Esophagus muscularis mucosa (tissue), 4 donors: Measurements from ENCODE around the gene GAB1. TPM values are rescaled to one million over a fixed set of nuclear protein-coding genes. Genes with fewer than 3 reads are reported as not detected.

Experiments
- DNase-seq: peaks from one replicate; pipeline ENCODE4 v3.0.0-alpha.2; 2017; ENCODE audit errors: extremely low spot score
- H3K27ac ChIP-seq, 4 donors: fragments of 200-600 bp; sonication (generic); replicated peaks in 1 of 4; 1 replicate in 3 of 4; 2 replicates in 1 of 4; pipeline ENCODE4 v1.5.1; 2016 to 2019; ENCODE audit warnings: mild to moderate bottlenecking in 1 of 4
- H3K27me3 ChIP-seq, 4 donors: fragments of 200-600 bp; sonication (generic); one replicate each; pipeline versions ENCODE4 v1.5.1 to v1.6.0; 2016 to 2019
- H3K36me3 ChIP-seq, 4 donors: fragments of 200-600 bp; sonication (generic); one replicate each; pipeline ENCODE4 v1.5.1; 2016 to 2019
- H3K4me1 ChIP-seq, 4 donors: fragments of 200-600 bp; sonication (generic); one replicate each; pipeline ENCODE4 v1.5.1; 2016 to 2019
- H3K4me3 ChIP-seq, 4 donors: fragments of 200-600 bp; sonication (generic); 1 replicate in 2 of 4; 2 replicates in 2 of 4; pipeline ENCODE4 v1.5.1; 2016 to 2019; ENCODE audit warnings: mild to moderate bottlenecking in 4 of 4, moderate library complexity in 1 of 4
- H3K9me3 ChIP-seq, 4 donors: fragments of 200-600 bp; sonication (generic); 1 replicate in 3 of 4; 2 replicates in 1 of 4; pipeline ENCODE4 v1.5.1; 2016 to 2019
- CTCF ChIP-seq, 3 experiments: fragments of 200-600 bp in 2 of 3; fragments of 450-650 bp in 1 of 3; sonication (generic) in 2 of 3; IDR thresholded peaks; one replicate each; pipeline ENCODE4 v1.5.1; 2017 to 2019; ENCODE audit warnings: antibody characterized with exemption in 3 of 3, mild to moderate bottlenecking in 2 of 3, moderate library complexity in 1 of 3
- EP300 ChIP-seq: sonication (generic); formaldehyde crosslinking; IDR thresholded peaks from one replicate; pipeline ENCODE4 v1.6.1; 2017; ENCODE audit warnings: antibody characterized with exemption
- POLR2A ChIP-seq: fragments of 450-650 bp; IDR thresholded peaks from one replicate; pipeline ENCODE4 v1.6.1; 2017; ENCODE audit warnings: antibody characterized with exemption, moderate library complexity, mild to moderate bottlenecking, low read depth
- POLR2AphosphoS5 ChIP-seq, 2 donors: sonication (generic); formaldehyde crosslinking; IDR thresholded peaks; one replicate each; pipeline ENCODE4 v1.6.1; 2017; ENCODE audit warnings: antibody characterized with exemption in 2 of 2
- WGBS: methylation state at CpG from one replicate; pipeline ENCODE4 v1.1.5; 2018; 5-methylcytosine and 5-hydroxymethylcytosine counted together
- intact Hi-C: fragments of 100-400 bp; cut with DNase I; formaldehyde crosslinking; loops from one replicate; pipeline ENCODE4 v1.15.1; 2023
- total RNA-seq, 4 donors: library from RNA; depleted of rRNA; stranded (reverse); fragments of >200 nt; gene quantifications; one replicate each; pipeline versions ENCODE4 v1.1.0 to v1.2.1, GENCODE V29; 2016

GAB1 gene
- total RNA-seq, 4 donors from 2014 or later: 73.5 to 117 (median 98.8) TPM

DNA sequence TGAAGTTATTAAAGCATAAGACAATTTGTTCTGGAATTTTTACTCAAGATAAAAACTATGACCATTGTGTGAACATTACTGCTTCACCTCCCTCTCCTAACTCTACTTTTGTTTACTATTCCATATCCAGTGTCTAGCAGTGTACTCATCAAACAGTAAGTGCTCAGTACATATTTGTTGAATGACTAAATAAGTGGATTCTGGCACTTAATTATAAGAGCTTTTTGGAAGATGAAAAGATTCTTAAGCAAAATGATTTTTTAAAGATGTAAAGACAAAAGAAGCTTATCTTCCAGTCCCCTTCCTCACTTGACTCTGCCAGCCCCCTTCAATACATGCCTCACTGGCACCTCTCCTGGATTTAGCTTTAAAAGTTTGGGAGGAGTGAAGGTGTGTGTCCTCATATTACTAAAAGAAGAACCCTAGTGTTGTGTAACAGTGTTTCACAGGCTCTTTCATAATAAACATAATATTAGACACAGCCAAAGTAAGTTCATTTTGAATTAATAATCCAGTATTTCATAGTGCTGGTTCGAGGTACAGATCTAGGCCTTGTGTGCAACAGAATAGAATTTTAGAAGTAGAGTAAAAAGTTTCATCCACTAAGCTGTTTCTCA, 53.0 kb downstream of the GAB1 start:
- Histone ChIP-seq H3K9me3 (no peaks in the 10 kb centered on the region), H3K4me1 (peaks cover 73 to 100% (median 97%) of the 10 kb centered on the region in 4 donors), H3K27me3 (no peaks in the 10 kb centered on the region), H3K27ac (peak overlapping the region; percentile 51 to 83 (median 65)), H3K4me3 (no peak overlapping the region), H3K36me3 (no peaks in the 10 kb centered on the region)
- peak in 1 of 2 donors; percentile 53 for TF ChIP-seq POLR2AphosphoS5 (IDR thresholded peaks at IDR 0.05)
- no peak for TF ChIP-seq EP300
- WGBS: 18% methylated on average over 1 of the region's 1 CpG
- intact Hi-C loops: no loop called here
- no peak for DNase-seq

DNA sequence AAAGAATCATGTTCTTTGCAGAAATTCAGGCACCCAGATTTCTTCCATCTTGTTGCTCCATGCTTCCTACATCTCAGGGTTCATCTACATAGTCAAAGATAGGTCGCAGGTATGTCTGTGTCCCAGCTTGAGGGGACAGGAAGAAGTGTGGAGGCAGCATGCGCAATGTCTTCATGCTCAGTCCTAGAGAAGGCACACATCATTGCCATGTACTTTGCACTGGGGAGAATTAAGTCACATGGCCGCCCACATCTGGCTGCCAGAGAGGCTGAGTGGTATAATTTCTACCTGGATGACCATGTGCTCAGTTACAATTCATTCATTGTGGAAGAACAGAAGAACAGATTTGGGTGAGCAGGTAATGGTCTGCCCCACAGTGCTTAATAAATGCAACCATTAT, 54.1 kb downstream of the GAB1 start:
- Histone ChIP-seq H3K27me3 (no peaks in the 10 kb centered on the region), H3K36me3 (no peaks in the 10 kb centered on the region), H3K4me1 (peaks cover 73 to 99% (median 96%) of the 10 kb centered on the region in 4 donors), H3K4me3 (no peak overlapping the region), H3K9me3 (no peaks in the 10 kb centered on the region), H3K27ac (peak overlapping the region; percentile 51 to 83 (median 65))
- 83% methylated on average over 3 of the region's 3 CpGs for WGBS
- TF ChIP-seq POLR2A: no peak
- TF ChIP-seq CTCF (IDR thresholded peaks at IDR 0.05): no peak
- TF ChIP-seq EP300: no peak
- no peak for TF ChIP-seq POLR2AphosphoS5 (IDR thresholded peaks at IDR 0.05)
- intact Hi-C loops: no loop called here
- DNase-seq: no peak

- Histone ChIP-seq H3K27ac (peak overlapping the region; percentile 38 to 83 (median 65)), H3K36me3 (no peaks in the 10 kb centered on the region), H3K9me3 (no peaks in the 10 kb centered on the region), H3K4me1 (peaks cover 78 to 99% (median 97%) of the 10 kb centered on the region in 4 donors), H3K4me3 (no peak overlapping the region), H3K27me3 (no peaks in the 10 kb centered on the region)
- DNase-seq: no peak
- no peak for TF ChIP-seq POLR2A
- TF ChIP-seq POLR2AphosphoS5 (IDR thresholded peaks at IDR 0.05): no peak
- TF ChIP-seq CTCF (IDR thresholded peaks at IDR 0.05): no peak
- TF ChIP-seq EP300: no peak
- intact Hi-C loops: no loop called here
- WGBS: 95% methylated on average over 3 of the region's 3 CpGs
Observed at GRCh38 chr4:143391261-143391660, 54.6 kb downstream of the GAB1 start.

DNA sequence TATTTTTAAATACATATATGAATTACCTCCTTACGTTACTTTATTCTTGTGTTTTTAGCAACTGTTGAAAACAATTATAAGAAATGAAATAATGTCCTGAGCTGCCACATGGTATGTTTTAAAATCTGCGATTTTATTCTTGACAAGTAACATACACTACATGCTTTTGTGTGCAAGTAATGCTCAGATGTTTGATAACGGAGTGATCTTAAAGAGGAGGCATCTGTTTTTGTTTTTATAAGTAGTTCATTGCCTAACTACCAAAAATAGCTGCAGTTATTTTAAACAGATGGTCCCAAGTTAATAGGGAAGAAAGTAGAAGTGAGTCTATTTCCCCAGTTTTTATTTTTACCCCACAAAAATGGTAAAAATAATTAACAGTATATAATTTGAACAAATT, 55.2 kb downstream of the GAB1 start:
- Histone ChIP-seq H3K9me3 (no peaks in the 10 kb centered on the region), H3K27ac (peak overlapping the region; percentile 38 to 83 (median 65)), H3K4me3 (no peak overlapping the region), H3K36me3 (no peaks in the 10 kb centered on the region), H3K4me1 (peaks cover 78 to 99% (median 97%) of the 10 kb centered on the region in 4 donors), H3K27me3 (no peaks in the 10 kb centered on the region)
- intact Hi-C loops: no loop called here
- no peak for DNase-seq
- 29% methylated on average over 3 of the region's 3 CpGs for WGBS
- TF ChIP-seq CTCF (IDR thresholded peaks at IDR 0.05) (no peak), POLR2AphosphoS5 (IDR thresholded peaks at IDR 0.05) (no peak), EP300 (no peak), POLR2A (no peak)

GRCh38 chr4:143393195-143393594, 56.5 kb downstream of the GAB1 start:
- TF ChIP-seq CTCF (IDR thresholded peaks at IDR 0.05): no peak
- TF ChIP-seq POLR2AphosphoS5 (IDR thresholded peaks at IDR 0.05): no peak
- no peak for TF ChIP-seq EP300
- no peak for TF ChIP-seq POLR2A
- Histone ChIP-seq H3K4me3 (no peak overlapping the region), H3K4me1 (peaks cover 88 to 99% (median 98%) of the 10 kb centered on the region in 4 donors), H3K36me3 (no peaks in the 10 kb centered on the region), H3K9me3 (no peaks in the 10 kb centered on the region), H3K27me3 (no peaks in the 10 kb centered on the region), H3K27ac (peak overlapping the region in 3 of 4 donors; percentile 62 to 83 (median 68))
- DNase-seq: no peak
- intact Hi-C loops: no loop called here
- 56% methylated on average over 1 of the region's 1 CpG for WGBS
